Prostate gland (tissue), 2 donors: ENCODE data around the gene SLIT3. TPM values are rescaled to one million over a fixed set of nuclear protein-coding genes. Genes with fewer than 3 reads are reported as not detected.
A peak's percentile ranks its signal among the peaks of the same experiment; 100 is the strongest.

Source experiments
- DNase-seq: peaks from one replicate; pipeline ENCODE4 v3.0.0-alpha.2; 2019; ENCODE audit warnings: low spot score
- H3K27ac ChIP-seq, 2 donors: fragments of 200-600 bp; sonication (generic); 2 replicates each; pipeline ENCODE4 v1.5.1; 2017 to 2019
- H3K27me3 ChIP-seq: fragments of 200-600 bp; sonication (generic); replicated peaks from 2 replicates; pipeline ENCODE4 v1.5.1; 2019; ENCODE audit not compliant: insufficient read depth
- H3K36me3 ChIP-seq, 2 donors: fragments of 200-600 bp; sonication (generic); 1 replicate in 1 of 2; 2 replicates in 1 of 2; pipeline versions ENCODE4 v1.5.1 to v1.8.1; 2017 to 2019
- H3K4me1 ChIP-seq: fragments of 200-600 bp; sonication (generic); replicated peaks from 2 replicates; pipeline ENCODE4 v1.5.1; 2019
- H3K4me3 ChIP-seq, 2 donors: fragments of 200-600 bp; sonication (generic); 2 replicates each; pipeline ENCODE4 v1.5.1; 2017 to 2019
- H3K9me3 ChIP-seq: fragments of 200-600 bp; sonication (generic); 2 replicates; pipeline ENCODE4 v1.5.1; 2017
- CTCF ChIP-seq, 4 experiments: fragments of 200-600 bp in 2 of 4; fragments of 450-650 bp in 2 of 4; sonication (generic) in 2 of 4; IDR thresholded peaks; 1 replicate in 3 of 4; 2 replicates in 1 of 4; pipeline ENCODE4 v1.5.1; 2016 to 2019; ENCODE audit warnings: antibody characterized with exemption in 4 of 4, mild to moderate bottlenecking in 2 of 4, moderate library complexity in 2 of 4
- POLR2A ChIP-seq: fragments of 450-650 bp; IDR thresholded peaks from one replicate; pipeline ENCODE4 v1.6.1; 2016; ENCODE audit warnings: antibody characterized with exemption, mild to moderate bottlenecking
- POLR2AphosphoS5 ChIP-seq: sonication (generic); formaldehyde crosslinking; IDR thresholded peaks from one replicate; pipeline ENCODE4 v1.6.1; 2017; ENCODE audit warnings: antibody characterized with exemption
- WGBS: methylation state at CpG from one replicate; pipeline ENCODE4 v1.1.5; 2018; 5-methylcytosine and 5-hydroxymethylcytosine counted together
- intact Hi-C: fragments of 100-400 bp; cut with DNase I; formaldehyde crosslinking; loops from one replicate; pipeline ENCODE4 v1.14.2; 2022
- total RNA-seq, 2 donors: library from RNA; depleted of rRNA; stranded (reverse); fragments of >200 nt; gene quantifications; one replicate each; pipeline ENCODE4 v1.1.0, GENCODE V29; 2016

The SLIT3 gene
- total RNA-seq, 2 donors from 2014 or later, result 8.3 TPM

DNA sequence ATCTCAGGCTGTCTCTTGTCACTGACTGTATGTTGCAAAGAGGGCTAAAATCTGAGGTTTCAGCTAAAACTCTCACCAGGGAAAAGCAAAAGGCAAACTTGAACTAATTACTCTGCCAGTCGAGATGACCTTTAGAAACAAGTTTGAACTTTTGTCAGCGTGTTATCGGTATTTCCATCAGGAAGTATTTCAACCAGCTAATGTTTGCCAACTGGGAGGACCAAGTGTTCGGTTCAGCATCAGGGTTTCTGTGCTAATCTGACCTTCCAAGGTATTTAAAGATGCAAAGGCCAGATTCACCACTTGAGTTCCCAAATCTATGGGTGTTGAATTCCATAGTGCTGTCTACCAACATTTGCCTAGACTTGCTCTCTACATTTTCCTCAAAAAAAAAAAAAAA lies 230.5 kb downstream of the SLIT3 start:
- no peaks in the 10 kb centered on the region for H3K9me3 ChIP-seq
- no peak overlapping the region for H3K4me3 ChIP-seq
- TF ChIP-seq POLR2AphosphoS5 (no peak), POLR2A (no peak), CTCF (IDR thresholded peaks at IDR 0.05) (no peak)
- H3K36me3 ChIP-seq, result no peaks in the 10 kb centered on the region
- no peak for DNase-seq
- 29% methylated on average over 4 of the region's 4 CpGs for WGBS
- H3K4me1 ChIP-seq, result no peaks in the 10 kb centered on the region
- H3K27ac ChIP-seq, result no peak overlapping the region
- H3K27me3 ChIP-seq, result peaks cover 3% of the 10 kb centered on the region
- intact Hi-C loops, result no loop called here

- Histone ChIP-seq H3K27ac (no peak overlapping the region), H3K9me3 (no peaks in the 10 kb centered on the region), H3K36me3 (no peaks in the 10 kb centered on the region), H3K27me3 (peaks cover 3% of the 10 kb centered on the region), H3K4me1 (no peaks in the 10 kb centered on the region), H3K4me3 (no peak overlapping the region)
- intact Hi-C loops, result no loop called here
- 34% methylated on average over 2 of the region's 2 CpGs for WGBS
- no peak for TF ChIP-seq CTCF (IDR thresholded peaks at IDR 0.05)
- TF ChIP-seq POLR2A, result no peak
- no peak for TF ChIP-seq POLR2AphosphoS5
- DNase-seq, result no peak
Observed at GRCh38 chr5:169067751-169068173, 233.2 kb downstream of the SLIT3 start.

DNA sequence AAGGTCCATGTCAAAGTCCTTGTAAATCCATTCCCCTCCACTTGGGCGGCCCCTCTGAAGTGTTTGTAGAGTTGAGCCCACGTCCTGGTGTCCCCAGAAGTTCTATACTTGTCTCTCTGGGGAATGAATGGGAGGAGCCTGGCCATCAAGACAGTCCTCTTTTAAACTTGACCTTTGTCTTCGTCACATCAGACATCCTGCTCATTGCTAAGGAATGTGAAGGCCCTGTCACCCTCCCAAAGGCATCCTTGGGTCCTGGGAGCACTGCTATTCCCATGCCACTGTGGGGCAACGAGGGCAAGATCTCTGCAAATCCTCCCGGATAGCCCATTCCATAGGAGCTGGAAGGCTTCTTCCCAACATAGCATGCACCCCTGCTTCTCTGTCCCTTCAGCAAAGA lies 235.5 kb downstream of the SLIT3 start:
- H3K27me3 ChIP-seq, result no peaks in the 10 kb centered on the region
- intact Hi-C loops, result no loop called here

GRCh38 chr5:169064093-169064492 lies 236.8 kb downstream of the SLIT3 start:
- H3K4me1 ChIP-seq, result no peaks in the 10 kb centered on the region
- H3K36me3 ChIP-seq, result no peaks in the 10 kb centered on the region
- no peaks in the 10 kb centered on the region for H3K9me3 ChIP-seq
- DNase-seq, result peak; percentile 12
- TF ChIP-seq POLR2A (no peak), POLR2AphosphoS5 (no peak), CTCF (IDR thresholded peaks at IDR 0.05) (no peak)
- 23% methylated on average over 3 of the region's 3 CpGs for WGBS
- no peak overlapping the region for H3K27ac ChIP-seq
- no peak overlapping the region for H3K4me3 ChIP-seq
- intact Hi-C loops, result no loop called here
- H3K27me3 ChIP-seq, result no peaks in the 10 kb centered on the region

More for the DNA sequence above, 235.5 kb downstream of the SLIT3 start:
- no peak for DNase-seq
- 92% methylated on average over 5 of the region's 5 CpGs for WGBS
- Histone ChIP-seq H3K27ac (no peak overlapping the region), H3K36me3 (no peaks in the 10 kb centered on the region), H3K4me3 (no peak overlapping the region), H3K4me1 (no peaks in the 10 kb centered on the region), H3K9me3 (no peaks in the 10 kb centered on the region)
- TF ChIP-seq POLR2A (no peak), POLR2AphosphoS5 (no peak), CTCF (IDR thresholded peaks at IDR 0.05) (no peak)

GRCh38 chr5:169063316-169063953 lies 237.5 kb downstream of the SLIT3 start:
- no peak for TF ChIP-seq POLR2A
- TF ChIP-seq POLR2AphosphoS5, result no peak
- TF ChIP-seq CTCF (IDR thresholded peaks at IDR 0.05), result no peak
- H3K4me1 ChIP-seq, result no peaks in the 10 kb centered on the region
- WGBS, result 83% methylated on average over 12 of the region's 12 CpGs
- intact Hi-C loops, result no loop called here
- H3K9me3 ChIP-seq, result no peaks in the 10 kb centered on the region
- H3K27ac ChIP-seq, result no peak overlapping the region
- H3K36me3 ChIP-seq, result no peaks in the 10 kb centered on the region
- no peak overlapping the region for H3K4me3 ChIP-seq
- H3K27me3 ChIP-seq, result no peaks in the 10 kb centered on the region
- DNase-seq, result no peak
